Measurements from ENCODE around the gene CLIP4.

GRCh38 chr2:29110916-29111535 lies 4.2 kb upstream of the CLIP4 start:
- TF ChIP-seq CTCF (conservative IDR thresholded peaks at IDR 0.05; ENCODE audit: low read depth in 2 of 2) (no peak), EZH2 (IDR thresholded peaks at IDR 0.05; ENCODE audit: low read depth, unreplicated experiment) (no peak), CREB1 (CRISPR knock-in tag; IDR thresholded peaks at IDR 0.05; ENCODE audit: low read depth) (no peak), REST (IDR thresholded peaks at IDR 0.05; ENCODE audit: unreplicated experiment) (no peak), JUNB (IDR thresholded peaks at IDR 0.05; ENCODE audit: unreplicated experiment) (no peak), POLR2AphosphoS5 (IDR thresholded peaks at IDR 0.05; ENCODE audit: low read depth) (no peak)
